G401.6 (cell line): ENCODE measurements around the gene TANC2.

Source experiments
- FAIRE-seq: peaks from 2 replicates; lab custom pipeline; 2012; peaks lifted over from hg19 to GRCh38; lab: Jason Lieb, UNC

TANC2 gene

DNA sequence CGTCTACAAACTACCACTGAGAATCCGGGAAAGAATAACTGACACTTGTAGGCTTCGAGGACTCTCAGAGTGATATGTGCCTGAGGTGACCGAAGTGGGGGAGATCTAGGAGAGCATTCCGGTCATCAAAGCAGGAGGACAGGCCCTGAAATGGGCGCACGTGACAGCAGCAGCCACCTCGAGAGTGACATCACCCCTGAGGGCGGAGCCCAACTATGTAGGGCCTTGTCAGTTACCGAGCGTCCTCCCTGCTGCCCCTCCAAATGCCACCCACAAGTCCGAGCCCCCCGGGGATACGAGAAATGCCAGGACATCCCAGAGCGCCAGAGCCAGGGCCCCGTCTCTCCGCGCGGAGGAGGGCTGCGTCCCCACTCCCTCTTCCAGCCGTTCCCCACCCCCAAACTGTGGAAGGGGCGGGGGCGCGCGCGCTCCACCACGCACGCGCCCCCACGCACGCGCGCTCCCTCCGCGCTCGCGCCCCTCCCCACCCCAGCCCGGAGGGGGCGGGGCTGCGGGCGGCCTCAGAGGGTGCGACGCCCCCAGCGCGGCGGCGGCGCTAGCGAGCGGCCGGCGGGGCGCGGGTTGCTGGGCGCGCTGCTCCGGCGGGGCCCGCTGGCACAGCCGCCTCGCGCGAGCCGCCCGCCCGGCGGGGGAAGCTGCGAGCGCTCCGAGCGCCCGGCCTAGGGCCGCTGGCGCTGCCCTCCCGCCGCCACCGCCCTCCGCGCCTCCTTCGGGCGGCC is at the start of gene TANC2:
Gene TANC2, plus strand, starts transcription at position 550 of the 740 bp plus-strand sequence. CDS start 43,325 bp downstream, outside the sequence.
- FAIRE-seq = no peak

GRCh38 chr17:62916684-62917571 is 49.1 kb upstream of the TANC2 start:
- no peak for FAIRE-seq

DNA sequence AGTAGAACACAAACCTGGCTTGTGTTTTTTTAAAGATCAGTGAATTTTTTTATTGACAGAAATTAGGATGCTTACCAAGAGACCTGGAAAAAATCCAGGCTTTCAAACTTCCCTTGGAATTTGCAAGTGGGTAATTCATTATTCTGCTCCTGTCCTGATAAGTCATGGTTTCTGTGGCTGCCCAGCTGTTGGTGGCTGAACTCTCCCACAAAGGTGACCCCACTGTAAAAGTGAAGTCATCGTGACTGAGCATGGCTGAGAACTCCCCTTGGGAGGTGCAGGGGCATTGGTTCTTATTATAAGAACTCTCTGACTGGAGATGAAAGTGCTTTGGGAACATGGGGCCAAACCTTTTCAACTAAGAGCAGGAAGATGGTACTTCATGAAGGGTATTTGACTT is 46.6 kb upstream of the TANC2 start:
- FAIRE-seq = no peak

GRCh38 chr17:62920300-62920699 is 45.7 kb upstream of the TANC2 start:
- FAIRE-seq = no peak

DNA sequence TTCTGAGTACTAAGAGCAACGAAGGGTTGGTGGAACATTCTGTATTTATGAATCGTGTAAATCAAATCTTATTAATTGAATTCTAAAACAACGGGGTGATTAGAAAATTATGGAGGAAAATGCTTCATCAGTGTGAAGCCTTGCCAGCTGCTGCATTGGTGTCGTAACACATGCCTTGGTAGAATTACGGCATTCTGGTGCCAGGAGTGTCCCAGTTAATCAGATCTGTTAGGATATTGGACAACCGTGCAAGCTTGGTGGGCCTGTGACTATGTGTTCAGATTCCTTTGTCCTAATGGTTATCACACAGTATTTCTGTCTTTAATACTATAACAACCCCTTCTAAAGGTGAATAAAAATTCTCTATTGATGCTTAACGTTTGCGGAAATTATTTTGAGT is 44.2 kb upstream of the TANC2 start:
- no peak for FAIRE-seq

DNA sequence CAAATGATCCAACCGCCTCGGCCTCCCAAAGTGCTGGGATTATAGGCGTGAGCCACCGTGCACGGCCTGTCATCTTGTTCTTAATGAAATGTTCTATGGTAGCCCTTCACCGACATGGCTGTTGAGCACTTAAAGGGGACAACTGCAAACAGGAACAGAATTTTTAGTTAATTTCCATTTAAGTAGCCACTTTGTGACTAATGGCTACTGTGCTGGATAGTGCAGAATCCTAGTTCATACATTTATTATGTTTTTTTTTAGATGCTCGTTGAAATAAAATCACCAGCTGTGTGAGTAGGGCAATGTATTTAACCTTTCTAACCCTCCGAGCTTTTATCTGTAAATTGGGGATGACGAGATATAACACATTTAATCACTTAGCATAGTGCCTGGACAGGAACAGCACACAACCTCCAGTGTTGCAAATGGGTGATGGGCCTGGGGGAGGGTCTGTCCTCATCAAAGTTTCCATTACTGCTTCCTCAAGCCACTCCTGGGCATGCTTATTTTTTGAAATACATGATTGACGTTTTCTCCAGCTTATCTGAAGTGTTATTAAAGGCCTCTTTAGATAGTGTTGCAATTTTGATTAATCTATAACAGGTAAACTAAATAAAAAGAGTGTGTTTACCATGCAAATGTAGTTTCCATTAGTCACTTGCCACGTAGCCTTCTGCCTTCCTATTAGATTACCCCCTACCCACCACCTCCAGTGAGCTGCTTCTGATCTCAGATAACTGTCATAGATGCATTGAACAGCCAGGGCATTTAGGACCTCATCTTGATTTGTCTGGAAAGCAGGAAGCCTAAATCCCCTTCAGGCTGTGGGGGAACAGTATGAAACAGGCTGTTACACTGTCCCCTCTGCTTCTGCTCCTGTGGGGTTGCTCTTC is 42.5 kb upstream of the TANC2 start:
- no peak for FAIRE-seq

DNA sequence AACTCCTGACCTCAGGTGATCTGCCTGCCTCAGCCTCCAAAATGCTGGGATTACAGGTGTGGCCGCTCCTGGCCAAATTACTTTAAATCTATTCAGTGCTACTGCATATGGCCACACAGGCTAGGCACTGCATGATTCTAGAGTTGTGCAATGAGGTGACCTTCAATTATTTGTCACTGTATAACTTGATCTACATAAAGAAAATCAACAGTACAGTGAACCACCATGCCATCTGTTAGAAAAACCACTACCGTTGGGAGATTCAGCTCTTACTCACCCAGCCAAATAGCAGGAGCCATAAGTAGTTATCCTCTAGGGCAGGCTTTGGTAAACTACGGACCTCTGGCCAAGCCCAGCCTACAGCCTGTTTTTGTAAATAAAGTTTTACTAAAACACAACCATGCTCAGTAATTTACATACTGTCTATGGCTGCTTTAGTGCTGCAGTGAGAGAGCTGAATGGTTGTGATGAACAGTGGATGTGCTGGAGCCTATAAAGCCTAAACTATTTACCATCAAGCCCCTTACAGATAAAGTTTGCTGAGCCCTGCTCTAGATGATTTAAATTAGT is 40.7 kb upstream of the TANC2 start:
- FAIRE-seq = no peak

GRCh38 chr17:62927083-62927482 is 39.0 kb upstream of the TANC2 start:
- no peak for FAIRE-seq

DNA sequence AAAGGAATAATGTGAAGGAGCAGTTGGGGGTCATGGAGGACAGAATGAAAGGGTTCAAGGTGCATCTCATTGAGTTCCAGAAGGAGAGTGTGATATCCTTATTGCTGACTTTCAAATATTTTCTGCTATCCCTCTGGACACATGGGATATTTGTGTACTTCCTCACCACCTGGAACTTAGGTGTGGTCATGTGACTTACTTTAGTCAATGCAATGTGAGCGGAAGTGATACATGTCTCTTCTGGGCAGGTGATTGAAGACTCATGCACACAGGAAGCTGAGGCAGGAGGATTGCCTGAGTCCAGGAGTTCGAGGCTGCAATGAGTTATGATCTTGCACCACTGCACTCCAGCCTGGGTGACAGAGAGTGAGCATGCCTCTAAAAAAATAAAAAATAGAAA is 36.7 kb upstream of the TANC2 start:
- FAIRE-seq = no peak

DNA sequence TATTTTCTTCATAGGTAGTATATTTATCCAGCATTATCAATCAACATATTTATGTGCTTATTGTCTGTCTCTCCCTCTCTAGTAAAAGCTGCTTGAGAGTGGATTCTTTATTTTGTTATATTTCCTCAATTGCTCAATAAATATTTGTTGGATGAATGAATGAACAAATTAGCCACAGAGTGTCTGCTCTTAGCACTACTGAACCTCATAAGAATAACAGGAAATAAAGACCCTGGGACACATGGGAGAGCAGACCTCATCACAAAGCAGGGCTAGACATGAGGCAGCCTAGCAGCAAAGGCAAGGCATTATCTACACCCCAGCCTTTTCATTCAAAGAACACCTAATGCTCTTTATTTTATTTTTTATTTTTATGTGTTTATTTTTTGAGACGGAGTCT is 34.9 kb upstream of the TANC2 start:
- no peak for FAIRE-seq

DNA sequence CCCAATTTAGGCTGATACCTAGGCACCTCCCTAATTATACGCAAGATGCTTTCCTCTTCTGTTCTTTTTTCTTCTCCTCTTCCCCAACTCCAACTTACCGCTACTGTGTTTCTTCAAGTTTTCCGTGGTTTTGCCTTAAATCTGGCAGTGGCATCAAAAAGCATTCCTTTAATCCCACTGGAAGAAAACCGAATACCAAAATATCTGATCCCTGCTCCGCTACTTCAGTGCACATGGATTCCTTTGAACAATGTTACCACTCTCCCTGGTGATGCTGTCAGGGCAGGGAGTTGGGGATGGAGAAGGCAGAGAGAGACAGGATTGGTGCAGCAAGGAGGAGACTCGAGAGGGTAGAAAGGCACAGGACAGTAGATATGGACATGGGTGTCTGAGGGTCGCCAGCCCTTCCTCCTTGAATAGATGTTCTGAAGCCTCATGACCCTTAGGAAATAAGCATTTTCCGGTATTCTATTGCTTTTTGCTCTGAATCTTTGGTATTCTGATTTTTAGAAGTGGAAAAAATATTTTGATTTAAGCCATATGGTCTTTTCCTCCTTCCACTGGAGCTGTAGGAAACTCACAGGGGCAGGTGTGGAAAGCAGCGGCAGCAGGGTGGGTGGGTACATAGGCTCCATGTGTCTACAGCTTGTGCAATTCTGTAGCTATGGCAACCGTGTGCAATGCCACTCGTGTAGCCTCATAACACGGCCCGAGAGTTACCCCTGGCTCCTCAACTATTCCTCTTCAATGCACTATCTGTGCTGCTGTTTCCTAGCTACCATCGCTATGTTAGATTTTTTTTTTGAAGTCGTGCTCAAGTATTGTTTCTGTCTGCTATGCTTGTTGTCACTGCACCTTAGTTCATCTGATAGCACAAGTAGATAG is 32.3 kb upstream of the TANC2 start:
- FAIRE-seq = no peak

DNA sequence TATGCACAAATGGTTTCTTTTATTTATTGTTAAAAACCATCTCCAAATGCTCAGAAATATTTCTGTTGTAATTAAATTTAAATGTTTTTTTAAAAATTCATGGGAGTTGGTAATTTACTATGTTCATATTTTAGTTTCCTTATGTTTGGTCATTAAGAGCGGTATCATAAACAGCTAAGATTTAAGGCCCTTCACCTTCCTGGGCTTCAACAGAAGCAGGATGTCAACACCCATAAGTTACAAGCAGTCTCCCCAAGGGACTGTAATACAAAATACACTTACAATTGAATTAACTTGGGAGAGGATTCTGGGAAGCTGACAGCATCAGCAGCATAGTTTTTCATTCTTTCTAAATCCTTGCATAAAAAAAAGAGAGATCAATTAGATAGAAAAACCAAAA is 30.9 kb upstream of the TANC2 start:
- FAIRE-seq = no peak

GRCh38 chr17:62935523-62935922 is 30.5 kb upstream of the TANC2 start:
- no peak for FAIRE-seq

DNA sequence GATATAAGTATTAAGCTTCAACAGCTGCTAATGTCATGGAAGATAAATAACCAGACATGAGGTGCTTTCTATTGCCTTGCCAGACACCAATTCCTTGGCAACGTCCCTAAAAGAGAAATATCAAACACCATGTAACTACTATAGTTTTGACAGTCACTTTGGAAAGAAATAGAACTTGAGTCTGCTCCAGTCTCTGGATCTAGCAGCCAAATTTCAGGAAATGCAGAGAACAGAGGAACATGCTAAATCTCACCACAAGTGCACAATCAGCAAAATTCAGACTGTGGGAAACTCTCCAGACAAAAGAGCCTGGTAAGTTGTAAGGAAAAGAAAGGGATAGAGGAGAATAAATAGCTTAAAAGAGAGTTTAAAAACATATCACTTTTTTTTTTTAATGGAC is 28.4 kb upstream of the TANC2 start:
- FAIRE-seq = no peak

GRCh38 chr17:62941358-62941991 is 24.6 kb upstream of the TANC2 start:
- no peak for FAIRE-seq

- FAIRE-seq = no peak
Observed at GRCh38 chr17:62948370-62948769, 17.7 kb upstream of the TANC2 start.

DNA sequence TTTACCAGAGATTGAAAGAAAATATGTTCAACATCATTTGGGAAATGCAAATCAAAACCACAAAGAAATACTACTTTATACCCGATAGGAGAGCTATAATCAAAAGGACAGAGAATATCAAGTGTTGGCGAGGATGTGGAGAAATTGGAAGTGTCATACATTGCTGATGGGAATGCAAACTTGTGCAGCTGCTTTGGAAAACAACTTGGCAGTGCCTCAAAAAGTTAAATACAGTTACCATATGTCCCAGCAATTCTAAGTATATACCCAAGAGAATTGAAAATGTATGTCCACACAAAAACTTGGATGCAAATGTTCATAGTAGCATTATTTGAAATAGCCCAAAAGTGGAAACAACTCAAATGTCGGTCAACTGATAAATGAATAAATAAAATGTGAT is 17.0 kb upstream of the TANC2 start:
- no peak for FAIRE-seq

- FAIRE-seq = no peak
Observed at GRCh38 chr17:62950067-62950466, 16.0 kb upstream of the TANC2 start.

DNA sequence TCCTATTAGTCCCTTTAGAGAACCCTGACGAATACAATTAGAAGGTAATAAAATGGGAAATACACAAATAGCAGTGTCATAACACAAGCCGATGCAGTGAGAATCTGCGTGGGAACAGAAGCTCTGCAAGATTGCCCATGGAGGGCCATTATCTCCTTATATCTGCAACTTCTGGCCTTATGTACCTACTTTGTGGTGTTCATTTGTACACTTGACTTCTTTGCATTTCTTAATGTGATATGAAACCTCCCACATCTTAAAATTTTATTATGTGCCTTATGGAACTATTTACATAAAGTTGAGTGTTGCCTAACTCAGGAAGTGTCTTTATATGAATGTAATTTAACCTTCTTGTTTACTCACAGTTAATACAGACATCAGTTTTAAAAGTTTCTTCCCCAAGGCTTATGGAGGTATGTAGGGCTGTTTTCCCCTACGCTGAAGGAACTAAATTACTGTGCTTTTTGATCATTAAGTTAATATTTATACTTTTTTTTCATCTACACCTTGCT is 10.1 kb upstream of the TANC2 start:
- FAIRE-seq = no peak

DNA sequence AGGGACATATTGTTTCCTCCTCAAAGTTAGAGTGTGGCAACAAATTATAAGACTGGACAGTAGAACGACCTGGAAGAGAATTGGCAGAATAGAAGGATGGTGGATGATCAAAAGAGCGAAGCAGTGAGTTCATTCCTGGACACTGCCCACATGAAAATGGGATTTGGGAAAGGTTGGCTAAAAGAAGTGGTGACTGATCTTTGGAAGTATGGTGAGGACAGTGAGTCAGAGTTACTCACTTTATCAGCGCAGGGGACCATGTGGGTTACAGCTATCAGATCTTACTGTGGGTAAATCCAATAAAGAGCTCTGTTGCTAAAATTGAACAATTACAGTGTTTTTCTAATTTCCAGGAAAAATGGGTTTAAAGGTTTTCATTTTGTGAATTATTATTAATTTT is 2.7 kb upstream of the TANC2 start:
- FAIRE-seq = no peak
